ENCODE results near the gene WDR5. TPM values are rescaled to one million over a fixed set of nuclear protein-coding genes. Genes with fewer than 3 reads are reported as not detected.
A peak's percentile ranks its signal among the peaks of the same experiment; 100 is the strongest.
"Not testable (repeated sequence)": the region's sequence is repeated elsewhere in the genome, so short reads cannot be mapped to it uniquely, and the experiment has no call there.

WDR5 gene
- total RNA-seq (2014; rRNA removed; shearing (Covaris generic)), result 39.7 and 44.4 TPM in 2 replicates
- 52.3 and 54.6 TPM in 2 replicates for polyA plus RNA-seq (2015; cell fraction: cytosol; rRNA removed)
- polyA plus RNA-seq (2015; cell fraction: nucleus; rRNA removed), result 55.0 and 60.2 TPM in 2 replicates

DNA sequence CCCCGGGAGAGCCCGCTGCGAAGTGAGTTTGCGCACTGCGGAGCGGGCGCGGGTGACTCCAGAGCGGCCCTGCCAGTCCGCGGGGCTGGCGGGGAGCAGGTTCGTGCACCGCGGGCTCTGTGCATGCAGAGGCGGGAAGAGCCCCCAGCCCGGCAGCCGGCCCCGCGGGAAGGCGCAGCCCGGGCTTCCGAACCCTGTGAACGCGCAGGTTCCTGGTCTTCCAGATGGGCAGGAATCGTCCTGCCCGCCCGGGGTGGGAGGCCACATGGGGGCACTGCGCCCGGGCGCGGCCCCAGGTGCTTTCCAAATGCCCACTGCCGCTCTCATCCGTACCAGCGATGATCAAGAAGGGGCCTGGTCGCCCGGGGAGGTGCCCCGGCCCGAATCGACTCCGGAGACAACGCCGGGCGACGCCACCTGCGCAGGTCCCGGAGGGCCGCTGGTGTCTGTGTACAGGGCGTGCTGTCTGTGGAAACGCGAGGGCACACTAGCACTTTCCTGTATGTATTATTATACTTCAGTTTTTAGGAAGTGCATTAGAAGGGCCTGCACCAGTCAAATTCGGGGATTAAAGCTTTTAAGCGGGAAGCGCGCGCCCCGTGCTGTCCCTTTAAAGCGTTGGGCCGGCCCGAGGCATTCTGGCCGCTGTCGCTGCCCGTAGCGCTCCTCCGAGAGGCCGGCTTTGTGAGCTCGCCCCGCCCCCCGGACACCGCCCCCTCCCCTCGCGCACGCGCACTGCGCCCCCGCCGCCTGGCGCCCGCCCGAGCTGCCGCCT, at the start of gene WDR5:
WDR5 (plus strand) TSS at position 740 of the 775 bp plus-strand sequence. CDS start 3,796 bp downstream, outside the sequence.
- peak; percentile 70 for DNase-seq (ENCODE audit: low read depth)

DNA sequence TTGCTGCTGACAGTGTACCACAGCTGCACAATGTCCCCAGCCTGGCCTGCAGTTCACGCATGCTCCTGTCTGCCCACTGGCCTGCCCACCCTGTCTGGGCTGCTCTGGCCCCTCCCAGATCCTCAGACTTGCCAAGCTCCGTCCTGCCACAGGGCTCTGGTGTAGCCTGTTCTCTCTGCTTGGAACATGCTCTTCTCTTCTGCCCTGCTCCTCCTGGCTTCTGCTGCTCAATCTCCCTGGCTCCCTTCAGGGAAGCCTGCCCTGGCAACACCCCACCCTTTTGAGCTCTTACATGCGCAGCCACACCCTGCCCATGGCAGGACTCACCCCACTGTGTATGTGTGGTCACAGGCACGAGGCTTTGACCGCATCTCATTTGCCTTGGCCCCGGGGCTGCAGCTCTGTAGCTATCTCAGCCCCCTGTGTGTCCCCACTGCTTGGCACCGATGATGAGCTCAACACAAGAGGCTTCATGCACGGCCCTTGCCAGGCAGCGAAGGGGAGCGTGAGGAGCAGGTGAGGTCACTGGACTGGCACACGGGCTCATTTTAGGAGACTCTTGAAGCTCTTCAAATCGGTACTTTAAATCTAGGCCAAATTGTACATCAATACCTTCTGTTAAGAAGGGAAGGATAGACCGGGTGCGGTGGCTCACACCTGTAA, 47.7 kb upstream of the WDR5 start:
- DNase-seq (ENCODE audit: low read depth), result no peak

GRCh38 chr9:134089972-134090371, 45.9 kb upstream of the WDR5 start:
- DNase-seq (ENCODE audit: low read depth), result no peak

GRCh38 chr9:134099123-134099761, 36.6 kb upstream of the WDR5 start:
- peak; percentile 42 for DNase-seq (ENCODE audit: low read depth)

DNA sequence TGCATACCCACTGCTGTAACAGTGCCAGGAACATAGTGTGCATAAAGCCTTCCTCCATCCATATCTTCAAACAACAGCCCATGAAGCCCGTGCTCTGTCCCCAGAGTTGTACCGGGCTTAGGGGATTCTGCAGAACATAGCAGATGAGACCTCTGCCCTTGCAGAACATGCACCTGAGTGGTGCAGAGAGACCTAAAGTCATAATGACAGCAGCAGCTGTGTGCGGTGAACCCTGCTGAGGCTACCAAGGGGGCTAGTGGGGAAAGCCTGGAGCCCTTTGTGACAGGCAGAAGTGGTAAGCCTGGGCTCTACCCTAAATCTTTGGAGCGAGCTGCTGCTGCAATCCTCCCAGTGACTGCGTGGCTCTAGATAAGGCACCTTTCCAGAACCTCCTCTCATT, 35.8 kb upstream of the WDR5 start:
- no peak for DNase-seq (ENCODE audit: low read depth)

- DNase-seq (ENCODE audit: low read depth), result not testable (repeated sequence)
These were observed 34.7 kb upstream of the WDR5 start for GRCh38 chr9:134101133-134101532.

DNA sequence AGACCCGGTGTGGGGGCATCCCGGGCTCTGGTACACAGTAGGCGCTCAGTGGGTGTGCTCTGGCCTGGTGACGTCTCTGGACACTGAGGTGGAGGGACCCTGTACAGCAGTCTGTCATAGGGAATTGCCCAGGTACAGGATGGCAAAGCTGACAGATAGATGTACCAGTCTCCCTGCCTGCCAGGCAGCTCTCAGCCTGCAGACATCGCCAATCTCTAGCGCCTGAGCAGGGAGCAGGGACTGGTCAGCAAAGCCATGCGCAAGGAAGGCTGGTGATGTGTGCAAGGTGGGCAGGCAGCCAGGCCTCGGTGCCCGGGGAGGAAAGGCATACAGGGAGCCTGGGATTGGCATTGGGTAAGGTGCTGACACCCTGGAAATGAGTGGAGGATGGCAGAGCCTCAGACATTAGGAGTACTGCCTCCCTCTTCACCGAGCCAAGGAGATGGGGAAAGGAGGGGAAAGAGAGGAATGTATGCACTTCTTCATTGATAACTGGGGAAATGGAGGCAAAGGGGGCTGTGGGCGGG, 34.2 kb upstream of the WDR5 start:
- DNase-seq (ENCODE audit: low read depth), result no peak

DNA sequence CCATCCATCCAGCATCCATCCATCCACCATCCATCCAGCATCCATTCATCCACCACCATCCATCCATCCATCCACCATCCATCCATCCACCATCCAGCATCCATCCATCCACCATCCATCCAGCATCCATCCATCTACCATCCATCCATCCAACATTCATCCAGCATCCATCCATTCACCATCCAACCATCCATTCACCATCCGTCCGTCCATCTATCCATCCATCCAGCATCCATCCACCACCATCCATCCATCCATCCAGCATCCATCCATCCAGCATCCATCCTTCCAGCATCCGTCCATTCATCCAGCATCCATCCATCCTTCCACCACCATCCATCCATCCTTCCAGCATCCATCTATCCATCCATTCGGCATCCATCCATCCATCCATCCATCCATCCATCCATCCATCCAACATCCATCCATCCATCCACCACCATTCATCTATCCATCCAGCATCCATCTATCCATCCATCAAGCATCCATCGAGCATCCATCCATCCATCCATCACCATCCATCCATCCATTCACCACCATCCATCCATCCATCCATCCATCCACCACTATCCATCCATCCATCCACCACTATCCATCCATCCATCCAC, 32.4 kb upstream of the WDR5 start:
- DNase-seq (ENCODE audit: low read depth), result no peak

- DNase-seq (ENCODE audit: low read depth), result no peak
These were observed 24.8 kb upstream of the WDR5 start for GRCh38 chr9:134111064-134111463.

GRCh38 chr9:134112561-134112960, 23.3 kb upstream of the WDR5 start:
- DNase-seq (ENCODE audit: low read depth), result no peak

DNA sequence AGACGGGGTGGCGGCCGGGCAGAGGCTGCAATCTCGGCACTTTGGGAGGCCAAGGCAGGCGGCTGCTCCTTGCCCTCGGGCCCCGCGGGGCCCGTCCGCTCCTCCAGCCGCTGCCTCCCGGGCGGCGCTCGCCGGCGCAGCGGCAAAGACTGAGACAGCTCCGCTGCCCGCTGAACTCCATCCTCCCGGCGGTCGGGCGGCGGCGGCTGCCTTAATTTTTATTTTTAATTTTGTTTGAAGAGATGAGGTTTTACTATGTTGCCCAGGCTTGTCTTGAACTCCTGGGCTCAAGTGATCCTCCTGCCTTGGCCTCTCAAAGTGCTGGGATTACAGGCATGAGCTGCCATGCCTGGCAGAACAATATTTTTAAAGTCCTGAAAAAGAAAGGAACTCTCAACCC, 16.9 kb upstream of the WDR5 start:
- DNase-seq (ENCODE audit: low read depth), result not testable (repeated sequence)

DNA sequence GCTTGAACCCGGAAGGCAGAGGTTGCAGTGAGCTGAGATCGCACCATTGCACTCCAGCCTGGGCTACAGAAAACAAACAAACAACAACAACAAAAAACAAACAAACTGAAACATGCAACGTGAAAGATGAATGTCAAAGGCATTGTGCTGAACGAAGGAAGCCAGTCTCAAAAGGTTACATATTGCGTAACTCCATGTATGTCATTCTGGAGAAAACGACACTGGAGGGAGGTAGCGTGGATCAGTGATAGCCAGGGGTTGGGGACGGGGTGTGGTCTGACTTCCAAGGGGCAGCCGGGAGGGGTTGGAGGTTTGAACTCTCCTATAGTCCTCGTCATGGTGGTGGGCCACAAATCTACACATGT, 12.1 kb upstream of the WDR5 start:
- no peak for DNase-seq (ENCODE audit: low read depth)

DNA sequence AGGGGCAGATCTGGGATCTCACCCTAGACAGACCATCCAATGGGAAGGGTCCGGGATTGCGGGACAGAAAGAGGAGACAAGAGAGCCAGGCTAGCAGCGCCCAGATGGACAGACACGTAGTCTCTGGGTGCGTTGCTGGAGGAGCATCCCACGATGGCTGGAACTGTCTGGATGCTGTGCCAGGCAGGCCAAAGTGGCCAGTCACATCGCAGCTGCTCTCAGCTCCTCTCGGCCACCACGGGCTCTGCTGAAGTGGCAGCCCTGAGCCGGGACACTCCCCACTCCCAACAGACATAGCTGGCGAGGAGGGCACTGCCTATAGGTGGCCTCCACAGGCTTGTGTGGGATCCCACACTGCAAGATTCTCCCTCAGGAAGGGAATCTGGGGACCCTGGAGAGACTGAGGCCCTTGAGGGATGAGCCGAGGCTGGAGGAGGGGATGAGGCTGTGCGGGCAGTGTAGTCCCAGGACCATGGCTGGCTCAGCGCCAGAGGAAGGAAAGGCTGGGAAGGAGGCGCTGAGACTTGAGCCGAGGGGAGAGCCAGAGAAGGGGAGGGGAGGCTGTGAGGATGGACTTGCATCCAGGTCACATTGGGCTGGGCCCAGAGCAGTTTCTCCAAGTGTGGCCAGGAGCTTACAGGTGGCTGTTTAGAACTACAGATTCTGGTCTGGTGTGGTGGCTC, 10.3 kb upstream of the WDR5 start:
- DNase-seq (ENCODE audit: low read depth), result no peak

DNA sequence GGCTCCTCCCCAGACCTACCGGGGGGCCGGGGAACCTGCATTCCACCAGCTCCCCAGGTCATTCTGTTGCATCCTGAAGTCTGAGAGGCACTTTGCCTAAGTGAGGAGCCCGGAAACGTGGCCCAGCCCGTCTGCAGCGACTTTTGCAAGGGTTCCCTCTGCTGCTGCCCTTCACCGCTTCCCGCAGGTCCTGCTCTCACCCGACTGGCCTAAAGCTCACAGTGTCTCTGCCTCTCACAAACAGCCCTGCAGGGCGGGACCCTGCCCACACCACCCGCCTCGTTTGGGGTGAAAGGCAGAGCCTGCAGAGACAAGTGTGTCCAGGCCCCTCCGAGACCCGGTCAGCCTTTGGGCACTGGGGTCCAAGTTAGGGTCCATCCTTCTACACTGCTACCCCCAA, 9.5 kb upstream of the WDR5 start:
- DNase-seq (ENCODE audit: low read depth), result no peak

- DNase-seq (ENCODE audit: low read depth), result no peak
These were observed 8.8 kb upstream of the WDR5 start for GRCh38 chr9:134127065-134127580.

- no peak for DNase-seq (ENCODE audit: low read depth)
These were observed 8.3 kb upstream of the WDR5 start for GRCh38 chr9:134127616-134128015.

- no peak for DNase-seq (ENCODE audit: low read depth)
These were observed 6.9 kb upstream of the WDR5 start for GRCh38 chr9:134128727-134129679.

DNA sequence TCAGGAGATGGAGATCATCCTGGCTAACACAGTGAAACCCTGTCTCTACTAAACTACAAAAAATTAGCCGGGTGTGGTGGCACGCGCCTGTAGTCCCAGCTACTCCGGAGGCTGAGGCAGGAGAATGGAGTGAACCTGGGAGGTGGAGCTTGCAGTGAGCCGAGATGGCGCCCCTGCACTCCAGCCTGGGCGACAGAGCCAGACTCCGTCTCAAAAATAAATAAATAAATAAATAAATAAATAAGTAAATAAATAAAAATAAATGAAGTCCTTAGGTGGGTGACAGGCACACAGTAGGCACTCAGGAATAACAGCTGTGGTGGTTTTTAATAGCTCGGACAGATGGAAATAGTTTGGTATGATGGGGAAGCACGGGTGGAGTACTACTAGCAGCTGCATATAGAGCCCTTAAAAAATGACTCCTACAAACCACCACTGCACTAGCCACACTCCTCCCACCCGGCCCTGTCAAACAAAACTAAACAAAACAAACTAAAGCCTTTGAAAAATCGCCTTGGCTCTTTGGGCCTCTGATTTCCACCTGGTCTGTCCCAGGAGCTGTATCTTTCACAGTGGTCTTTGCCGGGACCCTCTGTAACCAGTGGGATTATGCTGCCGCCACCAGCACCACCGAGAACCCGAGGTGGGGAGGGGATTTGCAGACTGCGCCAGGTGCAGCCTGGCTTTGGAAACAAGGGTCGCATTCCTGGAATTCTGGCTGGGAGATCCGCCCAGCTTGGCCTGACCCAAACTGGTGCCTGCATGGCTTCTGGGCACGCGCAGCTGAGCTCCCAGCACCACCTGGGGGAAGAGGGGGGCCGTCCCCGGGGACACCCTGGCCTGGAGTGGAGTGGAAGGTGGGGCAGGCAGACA, 5.1 kb upstream of the WDR5 start:
- DNase-seq (ENCODE audit: low read depth), result no peak

Measured in HT1080 (cell line).